ENCODE measurements around the gene PIP4K2C. TPM values are rescaled to one million over a fixed set of nuclear protein-coding genes. Genes with fewer than 3 reads are reported as not detected.

PIP4K2C gene
- 13.8 TPM for total RNA-seq

DNA sequence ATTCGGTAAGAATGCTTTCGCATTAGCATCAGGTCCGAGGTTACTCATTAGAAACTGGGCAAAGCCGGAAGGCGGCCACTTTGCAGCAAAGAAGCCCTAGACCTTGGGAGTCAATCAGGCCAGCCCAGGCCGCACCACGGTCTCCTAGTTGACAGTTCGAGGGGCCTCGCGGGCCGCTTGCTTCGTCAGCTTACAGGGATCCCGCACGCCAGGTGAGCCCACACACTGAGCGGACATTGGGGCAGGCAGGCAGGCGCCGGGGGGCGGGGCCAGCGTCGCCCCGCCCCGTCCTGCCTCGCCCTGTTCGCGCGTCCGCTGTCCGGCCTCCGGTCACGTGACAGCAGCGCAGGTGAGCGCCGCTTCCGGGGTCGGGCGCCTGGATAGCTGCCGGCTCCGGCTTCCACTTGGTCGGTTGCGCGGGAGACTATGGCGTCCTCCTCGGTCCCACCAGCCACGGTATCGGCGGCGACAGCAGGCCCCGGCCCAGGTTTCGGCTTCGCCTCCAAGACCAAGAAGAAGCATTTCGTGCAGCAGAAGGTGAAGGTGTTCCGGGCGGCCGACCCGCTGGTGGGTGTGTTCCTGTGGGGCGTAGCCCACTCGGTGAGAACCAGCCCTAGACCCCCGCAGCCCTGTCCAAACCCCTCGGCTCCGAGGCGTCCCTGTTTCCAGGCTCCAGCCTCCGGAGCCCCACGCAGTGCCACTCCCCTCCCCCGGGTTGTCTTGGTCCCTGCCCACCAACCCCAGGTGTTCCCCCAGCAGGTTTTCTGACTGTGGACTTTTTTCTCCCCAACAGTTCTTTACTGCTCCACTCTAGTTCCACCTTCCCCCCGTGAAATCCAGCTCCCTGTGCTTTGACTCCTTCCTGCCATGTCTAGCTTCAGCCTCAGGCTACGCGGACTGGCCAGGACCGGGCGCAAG lies at the start of gene PIP4K2C:
Gene PIP4K2C, plus strand, starts transcription at position 329 of the 918 bp plus-strand sequence. Its CDS starts 98 bp downstream, at position 427.

DNA sequence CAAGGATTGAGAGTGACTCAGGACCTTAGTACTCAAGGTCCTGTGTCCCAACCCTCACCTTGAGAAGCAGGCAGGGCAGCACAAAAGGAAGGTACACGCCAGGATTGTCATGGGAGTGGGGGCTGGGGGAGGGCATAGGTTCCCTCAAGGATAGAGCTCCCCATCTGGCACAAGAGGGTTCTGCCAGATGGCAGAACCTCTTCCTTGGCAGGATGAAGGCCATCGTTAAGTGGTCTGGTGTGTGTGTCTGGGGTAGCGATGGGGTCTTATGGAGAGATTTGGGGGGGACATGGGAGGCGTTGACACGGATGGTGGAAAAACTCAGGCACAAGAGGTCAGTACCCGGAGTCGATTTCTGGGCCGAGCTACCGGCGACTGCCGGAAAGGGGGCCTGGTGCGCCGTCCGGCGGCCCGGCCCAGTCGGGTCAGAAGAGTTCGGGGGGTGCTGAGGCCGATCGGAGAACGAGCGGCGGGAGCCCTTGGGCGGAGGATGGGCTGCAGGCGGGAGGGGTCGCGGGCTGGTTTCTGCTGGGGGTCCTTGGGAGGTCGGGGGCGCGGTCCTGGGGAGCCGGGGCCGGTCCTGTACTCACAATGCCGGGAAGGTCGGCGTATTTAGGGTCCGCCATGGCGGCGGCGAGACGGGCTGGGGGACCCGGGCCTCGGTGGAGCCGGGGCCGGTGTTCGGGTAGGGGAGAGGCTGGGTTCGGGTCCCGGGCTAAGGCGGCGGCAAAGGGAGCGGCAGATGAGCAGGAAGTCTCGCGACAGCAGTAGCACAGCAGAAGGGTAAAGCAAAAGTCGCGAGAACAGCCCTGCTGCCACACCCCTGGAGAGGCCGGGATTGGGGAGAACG lies 44.3 kb upstream of the PIP4K2C start, which contains the start of gene DCTN2:
Gene DCTN2, minus strand, starts transcription at position 755 of the 850 bp plus-strand sequence. Its CDS starts 129 bp downstream, at position 626.

DNA sequence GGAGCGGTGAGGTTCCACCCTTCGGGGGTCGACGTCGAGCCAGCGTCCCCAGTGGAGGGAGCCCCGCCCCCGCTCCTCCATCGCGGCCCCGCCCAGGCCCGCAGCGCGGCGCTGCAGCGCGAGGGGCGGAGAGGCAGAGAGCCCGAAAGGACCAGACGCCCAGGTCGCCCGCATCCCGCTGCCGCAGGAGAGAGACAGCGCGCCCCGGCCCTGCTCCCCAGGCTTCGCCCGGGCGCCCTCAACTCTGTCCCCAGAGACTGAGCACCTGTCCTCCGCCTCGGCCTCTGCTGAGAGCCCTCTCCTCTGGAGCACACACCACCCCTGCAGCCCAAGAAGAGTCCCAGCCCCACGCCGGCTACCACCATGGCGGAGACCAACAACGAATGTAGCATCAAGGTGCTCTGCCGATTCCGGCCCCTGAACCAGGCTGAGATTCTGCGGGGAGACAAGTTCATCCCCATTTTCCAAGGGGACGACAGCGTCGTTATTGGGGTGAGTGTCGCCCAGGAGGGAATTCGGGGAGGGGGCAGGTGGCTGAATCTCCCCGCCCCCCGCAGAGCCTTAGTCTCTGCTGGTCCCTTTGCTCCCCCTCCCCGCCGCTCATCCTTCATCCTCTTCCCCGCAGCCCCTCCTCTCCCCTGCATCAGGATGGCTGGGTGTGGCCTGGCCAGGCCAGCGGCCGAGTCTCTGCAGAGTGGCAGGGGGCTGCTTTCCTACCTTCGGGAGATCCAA lies 40.9 kb upstream of the PIP4K2C start, which contains the start of gene KIF5A:
Gene KIF5A, plus strand, starts transcription at position 136 of the 732 bp plus-strand sequence. Its CDS starts 228 bp downstream, at position 364.

DNA sequence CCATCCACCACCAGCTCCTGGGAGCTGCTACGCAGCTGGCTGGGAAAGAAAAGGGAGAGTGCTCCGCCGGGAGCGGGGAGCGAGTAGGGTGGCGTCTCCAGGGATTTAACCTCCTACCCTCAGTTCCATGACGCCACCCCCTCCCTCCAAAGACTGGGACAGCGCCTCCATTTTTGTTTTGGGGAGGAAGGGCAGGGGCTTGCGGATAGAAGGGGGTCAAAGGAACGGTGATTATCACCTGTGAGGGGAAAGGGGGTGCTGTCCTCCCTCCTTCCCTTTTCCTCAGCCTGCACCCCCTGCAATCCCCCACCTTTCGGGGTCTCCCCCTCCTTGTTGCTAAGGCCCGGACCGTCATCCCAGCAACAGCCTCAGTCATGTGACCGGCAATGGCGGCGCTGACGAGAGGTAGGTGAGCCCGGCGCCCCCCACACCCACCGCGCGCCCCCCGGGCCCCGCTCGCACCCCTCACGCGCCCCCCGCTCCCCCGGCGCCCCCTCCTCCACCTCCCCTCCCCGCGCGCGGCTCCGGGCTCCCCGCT lies 13.5 kb downstream of the PIP4K2C start, which contains the start of gene DTX3:
Gene DTX3, plus strand, starts transcription at position 371 of the 538 bp plus-strand sequence. CDS start 1,694 bp downstream, outside the sequence.

DNA sequence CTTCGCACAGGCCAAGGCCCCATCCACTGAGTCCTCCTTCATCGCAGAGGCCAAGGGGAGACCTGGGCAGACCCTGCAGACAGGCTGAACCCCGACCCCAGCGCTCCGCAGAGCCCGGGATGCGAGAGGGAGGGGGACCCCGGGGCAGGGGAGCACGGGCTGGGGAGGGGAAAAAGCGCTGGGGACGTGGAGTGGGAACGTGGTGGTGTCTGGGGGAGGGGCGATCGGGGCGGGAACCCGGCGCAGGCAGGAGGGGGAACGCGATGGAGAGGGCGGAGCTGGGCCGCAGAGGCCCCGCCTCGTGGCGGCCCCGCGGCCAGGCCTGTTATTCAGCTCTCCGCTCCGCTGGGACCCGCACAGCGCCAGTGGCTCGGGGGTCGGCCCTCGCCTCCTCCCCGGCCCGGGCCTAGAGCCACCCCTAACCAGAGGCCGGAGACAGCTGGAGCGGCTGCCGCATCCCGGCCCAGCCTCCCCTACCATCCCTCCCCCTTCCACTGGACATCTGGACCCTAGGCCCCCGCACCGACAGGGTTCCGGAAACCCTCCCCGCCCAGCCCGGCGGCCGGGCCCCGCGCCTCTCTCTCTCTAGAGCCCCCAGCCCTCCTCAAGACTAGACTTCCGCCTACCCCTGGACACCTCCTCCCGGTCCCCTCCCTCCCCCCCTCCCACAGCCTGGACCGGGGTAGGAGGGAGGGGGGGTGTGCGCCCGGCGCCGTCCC lies 20.3 kb downstream of the PIP4K2C start, which contains the start of gene ARHGEF25:
Gene ARHGEF25, plus strand, starts transcription at position 328 of the 719 bp plus-strand sequence. CDS start 460 bp downstream, outside the sequence.

DNA sequence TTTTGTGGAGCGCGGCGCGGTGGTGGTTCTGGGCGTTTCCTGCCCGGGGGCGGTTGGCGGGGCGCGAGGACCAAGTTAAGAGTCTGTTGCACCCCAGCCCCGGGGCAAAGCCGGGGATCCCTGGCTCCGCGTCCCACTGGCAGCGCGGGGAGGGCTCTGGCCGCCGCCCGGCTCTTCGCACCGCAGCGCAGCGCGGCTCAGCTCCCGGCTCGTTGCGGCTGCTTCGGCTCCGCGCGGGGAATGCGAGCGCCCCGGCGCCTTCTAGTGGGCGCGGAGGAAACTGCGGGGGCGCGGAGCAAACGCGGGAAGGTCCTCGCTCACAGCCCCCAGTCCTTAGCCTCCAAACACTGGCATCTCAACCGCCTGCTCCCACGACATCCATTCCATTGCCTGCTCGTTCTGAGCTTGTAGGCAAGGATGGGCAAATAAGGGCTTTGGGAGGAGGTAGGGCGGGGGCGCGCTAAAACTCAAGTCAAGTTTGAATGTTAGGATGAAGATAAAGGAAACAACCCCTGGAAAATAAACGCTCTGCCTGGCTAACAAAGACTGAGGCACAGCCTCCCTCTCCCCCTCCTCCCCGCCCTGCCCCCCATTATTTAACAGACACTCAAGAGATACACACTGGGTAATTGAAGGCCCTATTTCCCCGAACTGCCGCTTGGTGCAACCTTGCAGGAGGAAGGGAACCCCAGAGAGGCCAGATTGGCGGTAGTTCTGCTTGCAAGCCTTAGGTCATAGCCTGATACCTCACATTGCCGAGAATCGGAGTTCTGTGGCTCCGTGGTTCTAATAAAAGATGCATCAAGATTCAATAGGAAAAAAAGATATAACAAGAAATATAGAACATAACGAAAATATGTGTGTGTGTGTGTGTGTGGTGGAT lies 42.2 kb downstream of the PIP4K2C start, which contains the start of gene B4GALNT1:
Gene B4GALNT1, minus strand, starts transcription at position 244 of the 883 bp plus-strand sequence. CDS start 1,069 bp downstream, outside the sequence.

Other genes with a start within 250 kb of the PIP4K2C start
- gene R3HDM2, start 160.1 kb upstream of the PIP4K2C start, total RNA-seq, result 38.5 TPM
- not detected for gene INHBC, start 156.4 kb upstream of the PIP4K2C start, total RNA-seq
- gene INHBE, start 135.9 kb upstream of the PIP4K2C start, total RNA-seq, result not detected
- 0.63 TPM for gene GLI1, start 131.4 kb upstream of the PIP4K2C start, total RNA-seq
- gene ARHGAP9, start 111.3 kb upstream of the PIP4K2C start, total RNA-seq, result 0.94 TPM
- 122 TPM for gene MARS1, start 103.1 kb upstream of the PIP4K2C start, total RNA-seq
- 3.8 TPM for gene DDIT3, start 70.7 kb upstream of the PIP4K2C start, total RNA-seq
- gene MBD6, start 68.4 kb upstream of the PIP4K2C start, total RNA-seq, result 6.3 TPM
- 153 TPM for gene DCTN2, start 44.0 kb upstream of the PIP4K2C start, total RNA-seq
- gene KIF5A, start 41.1 kb upstream of the PIP4K2C start, total RNA-seq, result 97.0 TPM
- 81.7 TPM for gene DTX3, start 13.6 kb downstream of the PIP4K2C start, total RNA-seq
- gene ARHGEF25, start 20.2 kb downstream of the PIP4K2C start, total RNA-seq, result 40.7 TPM
- 103 TPM for gene B4GALNT1, start 42.0 kb downstream of the PIP4K2C start, total RNA-seq
- 115 TPM for gene OS9, start 102.9 kb downstream of the PIP4K2C start, total RNA-seq
- 40.7 TPM for gene AGAP2, start 147.6 kb downstream of the PIP4K2C start, total RNA-seq
- 25.7 TPM for gene TSPAN31, start 153.8 kb downstream of the PIP4K2C start, total RNA-seq
- gene CDK4, start 161.1 kb downstream of the PIP4K2C start, total RNA-seq, result 55.4 TPM
- gene MARCHF9, start 163.9 kb downstream of the PIP4K2C start, total RNA-seq, result 18.8 TPM
- 0.94 TPM for gene CYP27B1, start 175.9 kb downstream of the PIP4K2C start, total RNA-seq
- gene METTL1, start 180.9 kb downstream of the PIP4K2C start, total RNA-seq, result 2.8 TPM
- gene EEF1AKMT3, start 181.4 kb downstream of the PIP4K2C start, total RNA-seq, result 2.5 TPM
- gene TSFM, start 191.6 kb downstream of the PIP4K2C start, total RNA-seq, result 24.1 TPM
- 4.4 TPM for gene AVIL, start 227.5 kb downstream of the PIP4K2C start, total RNA-seq